D721Med (cell line): ENCODE results near the gene CHST11.

Source experiments
- DNase-seq: peaks from one replicate; pipeline ENCODE4 v3.0.0; 2011; ENCODE audit warnings: low spot score; ENCODE audit not compliant: insufficient read length
- FAIRE-seq: peaks from 2 replicates; lab custom pipeline; 2011; peaks lifted over from hg19 to GRCh38; lab: Jason Lieb, UNC
- CTCF ChIP-seq: IDR thresholded peaks from 2 replicates; pipeline ENCODE4 v1.5.1; 2012; ENCODE audit warnings: mild to moderate bottlenecking, control low read depth; ENCODE audit not compliant: insufficient read depth; ENCODE audit errors: missing control alignments

CHST11 gene

DNA sequence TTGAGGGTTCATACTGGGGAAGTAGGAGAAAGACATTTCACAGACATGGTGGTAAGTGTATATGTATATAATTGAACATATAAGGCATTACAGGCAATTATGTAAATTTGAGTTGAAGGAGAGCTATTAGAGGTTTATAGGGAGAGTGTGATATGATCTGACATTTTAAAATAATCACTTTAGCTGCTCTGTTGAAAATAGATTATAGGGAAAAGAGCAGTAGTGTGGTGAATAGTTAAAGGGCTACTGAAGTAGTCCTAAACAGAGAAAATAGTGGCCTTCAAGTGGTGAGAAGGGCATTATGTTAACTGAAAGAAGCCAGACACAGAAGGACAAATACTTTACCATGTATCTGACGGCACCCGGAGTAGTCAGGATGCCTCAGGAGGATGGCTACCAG is 267.1 kb downstream of the CHST11 start:
- no peak for TF ChIP-seq CTCF
- no peak for DNase-seq
- no peak for FAIRE-seq

DNA sequence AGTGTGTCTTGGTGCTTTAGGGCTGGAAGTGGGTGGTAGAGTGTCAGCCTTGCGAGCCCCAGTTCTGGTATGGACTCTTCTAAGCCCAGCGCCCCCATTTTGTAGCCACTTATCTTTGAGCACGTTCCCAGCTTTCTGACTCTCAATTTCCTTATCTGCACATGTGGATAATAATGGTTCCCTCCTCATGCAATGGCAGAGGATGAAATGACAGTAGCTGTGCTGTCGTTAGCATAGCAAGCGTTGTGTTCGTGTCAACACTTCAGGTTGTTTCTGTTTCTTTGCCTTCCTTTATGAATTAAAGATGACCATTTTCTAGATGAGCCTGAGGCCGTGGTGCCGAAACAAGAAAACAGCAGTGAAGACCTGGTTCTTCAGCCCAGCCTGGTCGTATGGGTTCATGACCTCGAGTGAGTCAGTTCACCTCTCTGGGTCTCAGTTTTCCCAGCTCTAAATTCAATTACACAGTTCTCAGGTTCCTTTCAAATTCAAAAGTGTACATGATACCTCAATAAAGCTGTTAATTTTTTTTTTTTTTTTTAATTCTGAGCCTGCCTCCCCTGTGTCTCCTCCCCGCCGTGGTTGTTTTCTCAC is 268.3 kb downstream of the CHST11 start:
- DNase-seq: no peak
- no peak for TF ChIP-seq CTCF
- FAIRE-seq: no peak

- no peak for TF ChIP-seq CTCF
- FAIRE-seq: no peak
- DNase-seq: no peak
Measured at GRCh38 chr12:104725610-104726009, 268.9 kb downstream of the CHST11 start.

DNA sequence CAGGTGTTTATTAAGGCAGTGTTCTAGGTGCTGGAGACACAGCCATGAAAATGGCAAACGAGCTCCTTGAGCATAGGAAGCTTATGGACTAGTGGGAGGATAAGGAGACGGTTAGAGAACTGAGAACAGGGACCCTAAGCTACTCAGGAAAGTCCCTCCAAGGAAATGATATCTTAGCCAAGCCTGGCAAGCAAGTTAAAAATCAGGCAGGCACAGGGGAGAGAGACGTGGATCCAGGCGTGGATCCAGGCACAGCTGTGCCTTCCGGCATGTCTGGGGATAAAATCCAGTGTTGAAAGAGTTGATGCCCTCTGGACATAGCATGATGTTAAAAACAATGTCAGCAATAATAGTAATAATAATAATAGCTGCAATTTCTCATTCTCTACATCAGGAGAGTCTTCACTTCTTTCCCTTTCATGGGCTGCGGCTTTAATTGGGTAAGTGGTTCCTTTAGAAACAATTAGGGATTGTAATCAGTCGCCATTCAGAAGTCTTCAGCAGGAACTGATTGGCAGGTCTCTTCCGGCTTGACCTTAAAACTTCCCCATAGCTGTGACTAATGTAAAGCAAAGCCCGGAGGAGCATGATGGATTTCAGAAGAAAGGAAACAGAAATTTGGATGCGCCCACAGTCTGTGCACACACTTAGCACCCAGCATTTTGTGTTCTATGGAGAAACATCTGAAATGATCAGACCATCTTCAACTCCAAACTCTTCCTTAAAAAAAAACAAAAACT is 271.1 kb downstream of the CHST11 start:
- FAIRE-seq (no peak), DNase-seq (no peak)

GRCh38 chr12:104729091-104729490 is 272.3 kb downstream of the CHST11 start:
- no peak for DNase-seq
- no peak for TF ChIP-seq CTCF
- no peak for FAIRE-seq

More for the DNA sequence above, 271.1 kb downstream of the CHST11 start:
- no peak for TF ChIP-seq CTCF

DNA sequence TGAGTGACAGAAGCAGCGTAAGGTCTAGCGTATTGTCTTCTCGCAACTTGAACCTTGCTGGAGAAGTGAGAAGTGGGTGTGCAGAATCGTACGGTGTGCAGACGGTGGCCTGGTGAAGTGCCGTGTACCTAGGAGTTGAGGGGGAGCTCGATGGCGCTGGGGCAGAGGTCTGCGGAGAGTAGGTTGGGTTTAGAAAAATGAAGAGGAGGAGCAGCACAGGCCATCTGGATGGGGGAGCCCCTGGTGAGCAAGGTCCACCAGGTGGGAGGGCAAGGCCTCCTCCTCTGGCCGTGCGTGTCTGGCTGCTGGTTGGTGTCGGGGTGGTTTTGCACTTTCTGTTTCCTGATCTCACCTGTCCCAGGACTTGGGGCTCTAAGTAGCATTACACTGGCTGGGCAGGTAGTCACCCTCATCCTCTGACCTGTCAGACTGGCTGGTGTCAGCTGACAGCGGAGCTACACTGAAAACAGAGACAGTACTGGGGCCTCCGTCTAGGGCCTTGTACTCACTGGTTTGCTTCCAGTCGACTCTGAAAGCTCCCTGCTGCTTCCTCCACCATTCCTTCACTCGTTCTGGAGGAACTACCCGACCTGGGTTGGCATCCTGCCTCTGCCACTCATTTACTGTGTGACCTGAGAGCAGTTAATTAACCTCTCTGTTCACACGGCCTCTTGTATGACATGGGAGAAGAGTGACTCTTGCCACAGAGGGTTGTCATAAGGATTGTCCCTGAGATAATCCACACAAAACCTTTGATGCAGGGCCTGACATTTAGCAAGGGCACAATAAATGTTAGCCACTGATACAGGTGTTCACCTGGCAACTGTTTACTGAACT is 273.1 kb downstream of the CHST11 start:
- TF ChIP-seq CTCF: no peak
- FAIRE-seq: no peak
- DNase-seq: no peak
